GM19023 (cell line): ENCODE results near the gene HIC1.

Source experiments
- ATAC-seq: cut with Tn5 transposase; IDR thresholded peaks from one replicate; pipeline ENCODE4 v1.9.1; 2021; ENCODE audit warnings: mild to moderate bottlenecking, moderate library complexity; ENCODE audit not compliant: unreplicated experiment

Gene HIC1

DNA sequence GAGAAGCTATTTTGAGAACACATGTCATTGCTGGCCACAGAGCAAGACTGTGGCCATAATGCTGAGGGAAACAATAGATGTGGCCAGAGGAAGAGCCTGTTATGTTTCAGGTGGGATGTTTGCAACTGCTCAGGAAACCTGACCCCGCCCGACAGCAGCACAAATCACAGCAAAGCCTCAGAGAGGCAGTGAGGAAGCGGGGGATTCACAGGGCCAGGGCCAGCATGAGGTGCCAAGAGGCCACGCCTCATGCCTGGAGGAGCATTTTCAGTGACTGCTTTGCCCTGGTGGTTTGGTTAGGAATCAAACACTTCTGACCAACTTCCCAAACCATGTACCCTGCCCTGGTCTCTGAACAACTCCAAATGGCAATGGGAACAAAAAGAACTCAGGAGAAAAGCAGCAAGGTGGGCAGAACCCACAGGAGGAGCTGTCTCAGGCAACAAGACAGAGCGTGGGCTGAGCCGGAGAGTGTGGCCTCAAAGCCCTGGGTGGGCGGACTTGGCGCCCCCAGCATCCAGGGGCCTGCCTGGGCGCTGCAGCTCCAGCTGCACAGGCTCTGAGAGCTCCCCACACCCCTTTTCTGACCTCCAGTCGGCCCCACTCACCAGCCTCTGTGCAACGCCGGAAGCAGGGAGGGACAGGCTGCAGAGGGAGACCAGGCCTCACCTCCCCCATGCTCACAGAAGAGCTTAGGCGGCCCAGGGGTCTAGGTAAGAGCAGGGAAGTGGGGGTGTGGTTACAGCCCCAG lies 20.6 kb downstream of the HIC1 start:
- no peak for ATAC-seq

DNA sequence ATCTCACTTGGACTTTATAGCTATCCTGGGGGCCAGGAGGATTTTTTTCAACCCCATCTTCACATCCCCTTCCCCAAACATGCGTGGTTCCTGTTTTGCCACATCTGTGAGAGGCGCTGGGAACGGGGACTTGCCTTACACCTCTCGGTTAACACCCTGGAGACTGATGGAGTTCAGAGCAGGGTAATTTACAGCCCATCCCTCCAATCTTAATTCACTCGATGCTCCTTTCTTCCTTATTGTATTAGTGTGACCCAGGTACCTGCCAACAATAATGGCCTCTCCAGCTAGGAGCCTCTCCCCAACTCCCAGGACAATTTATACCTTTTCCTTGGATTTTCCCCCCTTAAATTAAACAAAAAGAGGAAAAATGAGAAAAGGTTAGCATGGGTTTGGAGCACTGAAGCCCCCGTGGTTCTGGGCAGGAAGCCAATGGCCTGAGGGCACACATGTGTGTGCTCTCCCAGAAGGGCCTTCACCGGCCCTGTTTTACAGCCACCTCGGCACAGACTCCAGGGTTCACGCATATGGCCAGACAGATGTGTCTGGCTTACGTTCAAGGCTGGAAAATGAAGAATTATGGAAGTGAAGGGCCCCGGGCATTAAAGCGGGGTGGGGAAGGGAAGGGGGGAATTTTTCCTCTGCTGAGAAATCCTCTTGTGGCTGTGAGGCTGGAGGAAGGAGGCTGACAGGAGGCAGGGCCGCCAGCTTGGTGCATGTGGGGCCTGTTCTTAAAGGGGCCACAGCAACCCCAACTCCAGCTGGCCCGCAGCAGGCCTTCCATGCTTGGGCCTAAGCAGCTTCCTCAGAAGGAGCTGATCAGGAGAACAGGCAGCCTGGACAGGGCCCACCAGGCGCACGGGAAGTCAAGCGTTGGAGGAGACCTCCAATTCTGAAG lies 21.4 kb downstream of the HIC1 start:
- ATAC-seq, result no peak

DNA sequence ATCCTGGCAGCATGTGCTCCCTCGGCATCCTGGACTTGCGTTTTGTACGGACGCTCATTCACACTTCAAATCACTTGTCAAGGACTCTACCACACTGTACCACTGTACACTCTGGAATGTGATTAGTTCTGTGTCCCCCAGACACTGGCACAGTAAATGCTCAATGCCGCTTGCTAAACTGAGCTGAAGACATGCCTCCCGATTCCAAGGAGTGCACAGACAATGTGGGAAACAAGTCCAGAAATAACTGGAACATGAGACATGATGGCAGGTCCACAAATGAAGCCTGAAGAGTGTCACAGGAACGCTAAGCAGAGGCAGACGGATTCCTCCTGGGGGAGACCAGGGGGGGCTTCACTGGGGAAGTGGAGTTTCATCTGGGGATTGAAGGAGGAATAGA lies 22.1 kb downstream of the HIC1 start:
- ATAC-seq, result no peak

DNA sequence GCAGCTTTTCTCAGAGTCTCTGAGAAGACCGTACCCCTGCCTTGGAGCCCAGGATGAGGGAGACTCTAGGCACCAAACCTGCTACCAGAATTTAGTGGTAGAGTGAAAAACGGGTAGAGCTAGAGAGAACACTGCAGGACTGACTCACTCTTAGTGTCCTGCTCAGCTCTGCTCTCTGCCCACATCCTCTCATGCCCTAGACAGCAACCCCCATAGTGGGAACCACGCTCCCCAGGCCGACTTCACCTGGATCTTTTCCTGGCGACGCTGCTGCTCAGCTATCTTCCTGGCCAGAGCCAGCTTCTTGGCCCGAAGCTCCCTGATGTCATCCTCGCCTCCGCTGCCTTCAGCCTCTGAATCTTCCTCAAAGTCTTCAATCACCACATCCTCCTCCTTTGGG lies 26.7 kb downstream of the HIC1 start:
- ATAC-seq, result no peak

DNA sequence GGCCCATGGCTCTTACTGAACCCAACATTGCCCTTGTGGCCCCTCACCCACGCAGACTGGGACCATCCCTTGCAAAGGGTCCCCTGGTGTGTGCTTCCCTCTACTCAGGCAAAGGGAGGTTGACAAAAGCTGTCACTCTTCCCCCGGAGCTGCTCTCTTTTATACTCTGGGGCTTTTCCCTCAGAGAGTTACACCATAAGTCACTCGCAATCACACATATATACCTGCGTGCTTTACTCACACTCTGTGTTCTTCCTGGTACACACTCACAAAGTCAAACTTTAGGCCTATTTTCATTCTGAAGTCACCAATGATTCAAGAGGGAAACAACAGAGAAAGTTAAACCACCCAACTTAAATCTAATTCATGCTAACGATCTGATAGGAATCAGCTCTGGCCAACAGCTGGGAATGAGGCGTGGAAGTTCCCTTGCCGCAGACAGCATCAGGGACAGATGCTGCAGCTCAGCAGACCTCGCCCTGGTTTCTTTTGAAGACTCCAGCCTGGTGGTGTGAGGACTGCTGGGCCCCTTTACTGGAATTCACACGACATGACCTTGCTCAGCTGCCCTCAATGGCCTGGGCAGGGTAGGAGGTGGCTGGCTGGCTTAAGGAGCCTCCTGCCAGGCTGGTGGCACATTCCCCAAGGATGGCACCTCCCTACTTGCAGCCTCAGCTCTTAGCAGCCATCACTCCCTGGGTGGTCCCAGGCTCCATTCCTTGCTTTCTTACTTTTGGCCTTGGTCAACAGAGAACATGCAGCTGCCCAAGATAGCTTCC lies 27.3 kb downstream of the HIC1 start:
- no peak for ATAC-seq

DNA sequence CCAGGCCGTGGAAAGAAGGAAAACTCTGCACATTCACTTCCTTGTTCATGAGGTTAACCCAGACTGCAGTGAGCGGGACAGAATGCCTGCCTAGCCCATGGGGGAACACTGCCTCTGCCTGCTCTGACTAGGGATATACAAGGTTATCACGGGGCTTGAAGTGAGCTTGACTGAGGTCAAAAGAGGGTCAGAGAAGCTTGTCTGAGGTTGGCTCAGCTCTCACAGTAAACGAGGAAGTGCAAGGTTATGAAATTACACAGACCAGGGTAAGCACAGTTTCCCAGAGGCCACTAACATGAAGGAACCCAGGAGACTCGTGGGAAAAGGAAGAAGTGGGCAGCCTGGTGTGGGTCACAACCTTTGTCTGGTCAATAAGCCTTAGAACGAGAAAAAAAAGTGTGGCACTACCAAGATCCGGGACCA lies 28.7 kb downstream of the HIC1 start:
- ATAC-seq, result no peak

DNA sequence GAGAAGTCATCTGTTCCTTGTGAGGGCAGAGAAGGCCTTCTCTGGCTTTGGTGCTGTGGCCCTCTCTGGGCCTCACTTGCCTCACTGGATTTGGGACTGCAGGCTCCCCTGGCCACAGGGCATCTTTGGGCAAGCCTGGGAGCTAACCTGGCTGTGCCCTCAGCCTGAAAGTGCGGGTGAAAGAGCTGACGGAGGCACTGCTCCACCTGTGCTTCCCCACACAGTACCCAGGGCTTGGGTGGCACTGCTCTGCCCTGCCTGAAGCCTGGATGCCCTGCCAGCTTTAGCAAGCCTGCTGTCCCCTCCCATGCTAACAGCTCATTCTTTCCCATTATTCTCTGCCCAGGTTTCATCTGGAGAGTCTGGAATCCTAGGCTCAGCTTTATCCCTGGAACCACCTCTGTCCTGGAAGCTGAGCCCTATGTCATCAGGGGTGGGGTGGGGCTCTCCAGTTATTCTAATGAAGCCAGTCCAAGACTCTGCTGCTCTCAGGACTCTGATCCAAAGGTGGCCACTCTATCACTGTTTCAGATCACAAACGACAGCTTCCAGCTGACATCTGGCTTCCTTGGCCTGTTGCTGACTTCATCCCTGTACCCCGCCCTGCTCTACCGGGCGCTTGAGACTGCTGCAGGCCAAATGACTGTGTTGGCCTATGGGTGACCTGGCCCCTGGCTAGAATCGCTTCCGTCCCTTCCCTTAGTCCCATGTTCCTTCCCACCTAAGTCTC lies 29.3 kb downstream of the HIC1 start:
- ATAC-seq, result no peak

DNA sequence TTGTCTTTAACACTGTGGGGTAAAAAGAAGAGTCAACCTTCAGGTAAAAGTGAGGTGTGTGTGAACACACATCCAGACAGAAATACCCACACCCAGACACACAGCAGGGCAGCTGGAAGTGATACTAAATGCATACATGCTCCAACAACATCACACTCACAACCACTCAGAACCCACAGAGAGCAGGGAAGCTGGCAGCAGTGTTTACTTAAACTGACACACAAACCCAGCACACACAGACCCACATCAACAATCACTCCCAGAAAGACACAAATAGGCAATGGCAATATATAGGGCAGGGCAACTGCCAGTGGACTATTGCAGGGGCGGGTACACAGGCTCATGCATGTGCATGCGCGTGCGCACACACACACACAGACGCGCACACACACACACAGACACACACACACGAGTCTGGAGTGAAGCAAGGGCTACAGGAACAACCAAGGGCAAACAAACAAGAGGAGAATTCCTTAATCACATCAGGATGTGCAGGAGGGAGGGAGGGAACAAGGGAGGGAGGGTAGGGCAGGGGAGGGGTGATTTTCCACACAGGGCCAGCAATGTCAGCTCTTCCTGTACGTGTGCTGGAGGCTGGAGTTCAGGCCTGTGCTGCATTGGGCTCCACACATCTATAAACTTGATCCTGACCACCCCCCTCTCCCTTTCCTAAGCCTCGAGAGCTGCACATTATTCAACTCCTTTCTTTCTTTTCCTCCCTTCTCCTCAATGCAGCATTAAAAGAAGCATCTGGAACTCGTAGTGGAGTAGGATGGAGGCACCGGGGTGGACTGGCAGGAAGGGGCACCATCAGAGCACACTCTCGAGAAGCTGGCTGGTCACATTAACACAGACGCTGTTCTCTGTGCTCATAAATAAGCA lies 30.1 kb downstream of the HIC1 start:
- no peak for ATAC-seq

DNA sequence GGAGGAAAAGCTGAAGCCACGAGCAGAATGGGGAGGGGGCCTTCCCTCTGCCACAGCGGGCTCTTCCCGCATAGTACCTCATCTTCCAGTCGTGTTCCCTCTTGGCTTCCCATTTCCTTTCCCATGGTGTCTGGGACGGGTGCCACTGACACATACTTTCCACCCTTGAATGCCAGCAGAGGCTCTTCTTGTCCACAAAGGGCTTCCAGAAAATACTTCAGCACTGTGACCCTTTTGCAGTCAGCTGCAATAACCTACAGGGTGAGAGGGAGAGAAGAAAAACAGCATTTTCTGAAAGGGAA lies 30.7 kb downstream of the HIC1 start:
- no peak for ATAC-seq

DNA sequence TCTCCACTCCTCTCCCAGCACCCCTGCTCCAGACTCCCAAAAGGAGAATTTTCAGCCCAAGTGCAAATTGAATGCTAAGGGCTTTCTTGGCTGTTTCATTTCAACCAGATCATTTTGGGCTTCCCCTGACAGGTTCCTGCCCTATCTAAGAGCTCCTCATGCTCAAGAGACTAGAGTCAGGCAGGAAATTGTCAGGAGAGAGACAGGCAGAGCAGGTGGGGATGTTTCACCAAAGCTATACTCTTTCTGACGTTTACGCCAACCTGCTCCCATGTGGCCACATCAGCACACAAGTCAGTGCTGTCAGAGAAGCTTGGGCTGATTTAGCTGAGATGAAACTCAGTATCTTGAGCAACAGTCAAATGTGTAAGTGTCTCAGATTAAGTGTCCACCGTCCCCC lies 31.4 kb downstream of the HIC1 start:
- no peak for ATAC-seq

DNA sequence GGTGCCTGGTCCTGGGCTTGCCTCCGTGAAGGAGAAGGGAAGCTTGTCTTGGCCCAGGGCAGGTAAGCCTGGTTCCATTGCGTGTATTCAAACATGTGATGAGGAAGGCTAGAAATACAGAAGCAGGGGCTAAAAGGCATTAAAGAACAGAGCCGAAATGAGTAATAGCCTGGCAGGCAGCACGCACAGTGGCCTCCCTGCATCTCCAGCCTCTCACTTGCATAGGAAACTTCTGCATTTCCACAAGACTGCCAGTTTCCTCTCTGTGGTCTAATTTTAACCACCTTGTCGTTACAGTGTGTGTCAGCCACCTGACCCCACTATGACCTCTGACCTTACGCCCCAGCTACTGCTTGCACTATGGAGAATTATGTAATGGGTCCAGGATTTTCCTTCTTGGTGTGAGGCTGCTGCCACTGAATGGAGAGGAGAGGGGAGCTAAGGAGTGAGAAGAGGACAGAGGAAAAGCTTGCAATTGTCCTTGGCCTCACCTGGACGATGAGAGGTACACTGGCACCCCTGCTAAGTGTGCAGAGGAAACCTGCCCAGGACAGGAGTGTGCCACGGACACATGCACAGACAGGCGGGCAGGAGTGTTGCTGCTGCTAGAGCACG lies 32.8 kb downstream of the HIC1 start:
- ATAC-seq, result no peak

DNA sequence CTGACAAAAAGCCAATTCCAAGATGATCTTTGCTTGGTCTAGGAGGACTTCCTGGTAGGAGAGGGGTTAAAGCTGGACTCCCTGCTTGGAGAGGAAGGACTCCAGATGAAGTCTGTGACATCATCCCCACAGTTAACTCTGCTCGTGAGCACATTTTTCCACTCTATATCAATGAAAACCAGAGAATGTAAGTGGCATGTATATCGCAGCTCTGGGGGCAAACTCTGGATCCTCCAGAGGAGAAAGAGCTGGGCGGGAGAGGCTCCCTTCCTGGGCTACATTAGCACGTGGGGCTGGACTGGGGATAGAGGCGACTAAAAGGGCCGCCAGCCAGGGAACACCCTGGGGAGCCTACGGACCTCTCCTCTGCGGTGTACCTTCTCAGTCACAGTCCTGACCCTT lies 34.1 kb downstream of the HIC1 start:
- ATAC-seq, result peak; percentile 17

DNA sequence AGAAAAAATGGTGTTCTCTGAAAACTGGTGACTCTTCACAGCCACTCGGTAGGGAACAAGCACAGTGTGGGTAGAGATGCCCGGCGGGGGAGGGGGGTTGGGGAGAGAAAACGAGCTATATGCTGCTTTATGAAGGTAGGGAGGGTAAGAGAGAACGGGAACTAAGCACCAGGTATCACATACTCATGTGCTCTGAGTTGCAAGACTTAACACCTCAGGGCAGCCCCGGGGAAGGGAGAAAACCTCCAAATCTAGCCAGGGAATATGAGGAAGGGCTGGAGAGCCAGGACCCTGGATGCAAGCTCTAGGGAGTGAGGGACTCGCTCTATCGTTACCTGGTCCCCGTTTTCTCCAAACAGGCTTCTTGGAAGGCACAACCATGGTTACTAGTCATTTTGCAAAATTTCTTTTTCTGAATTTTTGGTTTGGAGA lies 35.3 kb downstream of the HIC1 start:
- ATAC-seq, result no peak

DNA sequence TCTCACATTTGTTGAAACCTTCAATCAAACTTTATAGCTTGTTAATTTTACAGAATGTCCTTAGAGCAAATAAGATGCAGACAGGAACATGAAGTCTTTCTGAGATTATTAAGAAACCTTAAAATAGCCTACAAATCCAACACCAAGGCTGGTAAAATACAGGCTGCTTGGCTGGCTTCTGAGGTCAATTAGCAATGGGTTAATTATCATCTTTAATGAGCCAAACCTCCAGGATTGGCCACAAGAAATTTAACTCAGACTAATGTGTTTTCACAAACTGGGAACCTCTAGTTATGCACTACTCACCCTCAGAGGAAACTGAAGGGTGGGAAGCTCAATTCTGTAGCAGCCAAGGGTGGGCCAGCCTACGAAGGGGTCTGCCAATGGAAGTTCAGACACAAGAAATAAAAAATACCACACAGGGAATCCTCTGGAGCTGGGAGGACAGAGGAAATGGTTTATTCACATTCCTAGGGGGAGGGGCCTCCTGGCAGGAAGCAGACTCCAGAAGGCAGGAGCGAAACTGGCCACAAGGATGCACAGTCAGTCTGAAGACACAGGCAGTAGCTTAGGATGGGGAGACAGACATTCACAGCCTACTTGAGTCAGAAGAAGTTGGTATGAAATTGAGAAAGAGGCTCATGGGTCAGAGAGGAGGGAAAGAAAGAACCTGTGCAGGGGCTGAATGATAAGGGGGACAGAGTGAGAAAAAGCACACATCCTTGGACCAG lies 36.1 kb downstream of the HIC1 start:
- no peak for ATAC-seq

DNA sequence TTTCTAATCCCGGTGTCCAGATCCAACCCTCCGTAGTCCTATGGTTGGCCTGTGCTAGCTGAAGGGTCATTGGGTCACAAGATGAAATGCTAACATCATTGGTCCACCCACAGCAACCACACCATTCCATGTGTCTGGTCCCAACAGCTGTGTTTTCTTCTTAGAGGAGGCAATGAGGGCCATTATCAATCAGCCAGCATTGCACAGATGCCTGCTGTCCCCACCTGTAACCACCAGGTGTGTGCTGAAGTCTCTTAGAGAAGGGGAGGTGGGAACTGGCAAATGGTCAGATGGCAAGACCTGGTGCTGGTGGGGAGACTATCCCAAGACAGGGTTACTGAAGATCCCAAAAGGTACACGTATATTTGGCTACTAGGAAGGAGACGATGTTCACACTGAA lies 37.4 kb downstream of the HIC1 start:
- no peak for ATAC-seq

DNA sequence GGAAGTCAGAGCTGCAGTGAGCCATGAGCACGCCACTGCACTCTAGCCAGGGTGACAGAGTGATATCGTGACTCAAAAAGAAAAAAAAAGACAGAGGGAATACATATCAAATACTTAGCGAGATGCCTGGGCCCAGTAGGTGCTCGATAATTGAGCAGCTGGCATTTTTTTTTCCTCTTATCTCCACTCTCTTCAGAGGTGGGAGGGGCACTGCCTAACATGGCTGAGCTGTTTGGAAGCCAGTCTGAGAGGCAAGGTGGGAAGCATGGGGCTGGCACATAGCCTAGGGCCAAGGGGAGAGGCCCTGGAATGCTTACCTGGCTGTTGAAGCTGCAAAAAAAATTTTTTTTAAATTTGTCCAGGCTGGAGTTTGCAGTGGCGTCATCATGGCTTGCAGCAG lies 38.4 kb downstream of the HIC1 start:
- ATAC-seq, result no peak

DNA sequence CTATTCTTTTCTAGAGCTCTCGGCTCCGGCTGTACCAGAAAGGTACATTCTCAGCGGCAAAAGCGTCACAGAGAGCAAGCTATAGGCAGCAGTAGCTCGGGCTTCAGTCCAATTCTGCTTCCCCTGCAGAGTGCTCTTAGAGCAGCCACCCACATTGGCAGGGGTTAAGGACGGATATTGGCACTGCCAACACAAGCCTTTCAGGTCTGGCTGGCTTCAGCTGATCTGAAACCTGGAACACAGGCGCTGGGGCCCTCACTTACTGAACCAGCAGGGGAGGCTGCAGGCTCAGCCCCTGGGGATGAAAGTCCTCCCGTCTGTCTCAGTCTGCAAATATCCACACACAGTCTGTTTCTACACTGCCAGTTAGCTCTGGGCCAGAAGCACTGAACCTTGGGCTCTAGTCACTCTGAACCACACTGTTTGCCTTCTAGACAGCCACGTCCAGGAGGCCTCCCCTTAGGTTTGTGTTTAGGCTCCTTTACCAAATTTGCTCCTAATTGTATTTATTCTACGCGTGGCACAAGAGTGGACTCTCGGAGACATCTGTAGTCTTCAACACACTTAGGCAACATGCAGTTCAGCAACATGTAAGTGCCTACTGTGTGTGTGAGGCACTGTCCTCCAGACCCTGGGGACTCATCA lies 40.1 kb downstream of the HIC1 start:
- no peak for ATAC-seq

DNA sequence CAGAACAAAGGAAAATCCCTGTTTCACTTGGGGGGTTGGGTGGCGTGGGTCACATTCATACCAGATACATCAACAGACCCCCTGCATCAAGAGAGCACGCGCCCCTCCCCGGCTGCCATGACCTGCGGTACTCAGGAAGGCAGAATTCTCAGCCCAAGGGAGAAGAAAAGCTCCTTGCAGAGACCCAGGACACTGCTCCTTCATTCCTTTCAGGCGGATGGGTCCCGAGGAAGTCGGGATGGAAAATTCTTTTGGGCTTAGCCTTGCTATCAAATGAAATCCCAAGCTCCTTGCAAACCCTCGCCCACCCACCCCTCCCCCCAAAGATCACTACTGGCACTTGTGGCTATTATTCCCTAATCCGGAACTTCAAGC lies 40.6 kb downstream of the HIC1 start:
- ATAC-seq, result no peak
